HG03175 (cell line): Measurements from ENCODE around the gene KSR2.
"Not testable (repeated sequence)": the region's sequence is repeated elsewhere in the genome, so short reads cannot be mapped to it uniquely, and the experiment has no call there.

Source experiments
- ATAC-seq: cut with Tn5 transposase; IDR thresholded peaks from one replicate; pipeline ENCODE4 v1.9.1; 2021; ENCODE audit warnings: mild to moderate bottlenecking, moderate library complexity; ENCODE audit not compliant: unreplicated experiment

The KSR2 gene

DNA sequence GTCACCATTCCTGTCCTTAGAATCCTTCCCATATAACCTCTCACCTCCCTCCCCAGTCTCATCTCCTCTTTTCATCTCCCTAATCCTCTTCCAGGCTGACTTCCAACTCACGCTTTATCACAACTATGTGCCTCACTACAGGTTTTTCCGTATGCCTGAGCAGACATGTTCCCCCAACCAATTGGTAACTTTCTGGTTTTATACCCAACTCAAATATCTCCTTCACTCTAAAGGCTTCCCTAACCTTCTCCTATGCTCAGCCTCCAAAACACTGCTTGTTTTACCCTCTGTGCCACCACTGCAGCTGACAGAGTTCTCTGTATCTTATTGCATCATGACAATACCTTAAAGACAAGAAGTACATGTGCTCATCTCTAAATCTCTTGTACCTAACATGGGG lies 139.7 kb downstream of the KSR2 start:
- ATAC-seq: no peak

DNA sequence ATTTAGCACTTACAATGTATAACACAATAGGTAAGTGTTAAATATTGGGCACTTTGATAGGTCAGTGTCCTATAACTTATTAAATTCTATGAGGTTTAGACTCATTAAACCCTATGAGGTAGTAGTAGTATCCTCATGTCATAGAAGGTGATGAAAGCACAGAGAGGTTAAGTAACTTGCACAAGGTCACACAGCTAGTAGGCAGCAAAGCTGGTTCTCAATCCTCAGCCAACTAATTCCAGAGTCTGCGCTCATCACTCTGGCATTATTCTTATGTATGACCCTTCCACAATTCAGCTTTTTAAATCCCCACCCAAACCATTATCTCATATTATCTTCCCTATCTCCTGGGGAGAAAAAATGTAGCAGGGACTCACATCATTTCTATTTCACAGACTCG lies 141.1 kb downstream of the KSR2 start:
- ATAC-seq: no peak

DNA sequence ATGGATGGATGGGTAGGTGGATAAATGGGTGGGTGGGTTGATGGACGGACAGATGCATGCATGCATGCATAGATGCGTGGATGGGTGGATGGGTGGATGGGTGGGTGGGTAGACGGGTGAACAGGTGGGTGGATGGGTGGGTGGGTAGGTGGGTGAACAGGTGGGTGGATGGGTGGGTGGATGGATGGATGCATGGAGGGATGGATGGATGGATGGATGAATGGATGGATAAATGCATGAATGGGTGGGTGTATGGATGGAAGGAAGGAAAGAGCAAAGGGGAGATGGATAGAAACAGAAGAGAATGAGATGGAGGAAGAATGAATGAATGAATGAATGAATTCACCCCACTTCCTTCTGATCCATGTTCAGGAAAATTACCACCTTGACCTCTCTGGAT lies 143.0 kb downstream of the KSR2 start:
- ATAC-seq: no peak

DNA sequence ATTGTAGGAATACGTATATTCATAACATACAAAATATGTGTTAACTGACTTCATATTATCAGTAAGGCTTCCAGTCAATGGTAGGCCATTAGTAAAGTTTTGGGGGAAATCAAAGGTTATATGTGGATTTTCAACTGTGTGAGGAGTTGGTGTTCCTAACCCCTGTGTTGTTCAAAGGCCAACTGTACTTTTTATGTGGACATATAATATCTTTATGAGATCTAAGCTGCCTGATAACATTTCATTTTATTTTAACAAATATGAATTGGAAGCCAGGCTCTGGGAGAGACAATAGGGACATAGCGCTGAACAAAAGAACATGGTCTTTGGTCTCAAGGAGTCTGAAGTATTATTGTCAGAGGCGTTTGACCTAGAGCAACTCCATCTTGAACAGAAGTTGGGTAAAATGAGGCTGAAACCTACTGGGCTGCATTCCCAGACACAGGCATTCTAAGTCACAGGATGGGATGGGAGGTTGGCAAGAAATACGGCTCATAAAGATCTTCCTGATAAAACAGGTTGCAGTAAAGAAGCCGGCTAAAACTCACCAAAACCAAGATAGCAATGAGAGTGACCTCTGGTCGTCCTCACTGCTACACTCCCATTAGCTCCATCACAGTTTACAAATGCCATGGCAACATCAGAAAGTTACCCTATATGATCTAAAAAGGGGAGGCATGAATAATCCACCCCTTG lies 147.2 kb downstream of the KSR2 start:
- ATAC-seq: no peak

DNA sequence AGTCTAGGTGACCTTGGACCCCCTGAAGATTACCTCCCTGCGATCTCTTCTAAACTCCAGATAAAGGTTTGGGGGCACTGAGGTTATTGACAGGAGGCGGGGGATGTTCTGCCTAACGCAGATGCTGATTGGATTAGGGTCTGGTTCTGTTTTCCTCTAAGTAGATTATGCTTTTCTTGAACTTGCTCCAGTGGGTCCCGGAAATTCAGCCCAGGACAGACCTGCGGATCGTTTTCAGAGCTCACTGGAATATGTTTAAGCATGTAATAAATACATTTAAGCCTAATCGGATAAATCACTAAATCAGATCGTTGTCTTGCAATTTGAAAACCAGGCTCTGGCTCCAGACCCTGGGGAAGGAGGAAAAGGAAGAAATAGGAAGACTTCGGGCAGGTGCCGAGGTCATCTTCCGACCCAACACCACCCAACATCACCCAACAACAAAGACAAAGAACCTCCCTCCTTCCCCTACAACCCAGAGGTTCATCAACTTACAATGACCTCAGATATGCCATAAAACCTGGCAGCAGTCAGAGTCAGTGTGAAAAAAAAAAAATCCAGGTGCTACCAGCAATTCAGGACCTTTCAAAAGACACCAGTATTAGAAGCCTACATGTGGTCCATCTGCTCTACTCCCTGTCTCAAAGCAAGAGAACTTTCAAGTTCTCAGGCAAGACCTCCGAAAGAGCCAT lies 148.4 kb downstream of the KSR2 start:
- ATAC-seq: no peak

DNA sequence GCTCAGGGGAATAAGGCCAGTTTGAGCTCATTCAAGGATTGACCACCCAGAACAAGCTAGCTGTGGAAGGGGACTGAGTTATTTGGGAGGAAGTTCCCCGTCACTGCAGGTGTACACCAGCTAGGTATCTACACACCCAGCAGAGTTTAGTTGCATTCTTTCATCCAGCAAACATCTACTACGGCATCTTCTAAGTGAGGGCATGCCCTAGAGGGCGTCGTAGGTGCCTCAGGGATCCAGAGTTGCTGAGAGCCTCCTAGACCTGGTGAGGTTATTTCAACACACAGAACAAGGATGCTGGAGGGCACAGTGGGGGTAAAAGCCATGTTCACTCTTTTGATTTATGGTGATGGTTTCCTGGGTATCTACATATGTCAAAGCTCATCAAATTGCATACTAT lies 149.6 kb downstream of the KSR2 start:
- no peak for ATAC-seq

DNA sequence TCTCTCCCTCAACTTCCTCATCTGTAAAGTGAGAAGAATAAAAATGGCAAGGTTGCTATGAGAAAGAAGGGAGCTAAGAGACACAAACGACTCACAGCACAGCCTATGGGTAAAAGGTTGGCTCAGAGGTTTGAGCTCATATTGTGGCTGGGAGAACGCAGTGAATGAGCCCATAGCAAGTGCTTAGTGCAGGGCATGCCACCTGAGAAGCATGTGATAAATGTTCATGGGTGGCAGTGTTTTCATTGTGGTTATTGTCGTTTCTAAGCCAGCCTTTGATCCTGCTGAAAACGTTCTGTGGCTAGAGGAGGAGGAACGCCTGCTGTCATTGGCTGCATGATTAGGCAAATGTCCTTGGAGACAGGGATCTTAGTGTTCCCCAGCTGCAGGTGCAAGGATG lies 150.4 kb downstream of the KSR2 start:
- ATAC-seq: no peak

DNA sequence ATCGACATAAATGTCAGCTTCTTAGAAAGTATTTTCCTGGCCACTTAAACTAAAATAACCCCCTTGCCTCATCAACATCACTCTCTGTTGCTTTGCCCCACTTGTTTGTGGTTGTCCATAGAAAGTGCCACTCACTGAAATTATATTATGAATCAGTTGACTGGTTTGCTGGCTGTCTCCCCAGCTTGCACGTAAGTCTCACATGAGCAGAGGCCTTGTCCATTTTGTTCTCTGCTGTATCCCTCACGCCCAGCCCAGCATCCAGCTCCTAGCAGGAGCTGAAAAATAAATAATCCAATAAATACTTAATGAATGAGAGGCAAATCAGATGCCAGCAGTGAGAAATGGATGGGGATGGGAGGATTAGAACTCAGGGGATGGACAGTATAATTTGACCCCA lies 159.3 kb downstream of the KSR2 start:
- ATAC-seq: no peak

DNA sequence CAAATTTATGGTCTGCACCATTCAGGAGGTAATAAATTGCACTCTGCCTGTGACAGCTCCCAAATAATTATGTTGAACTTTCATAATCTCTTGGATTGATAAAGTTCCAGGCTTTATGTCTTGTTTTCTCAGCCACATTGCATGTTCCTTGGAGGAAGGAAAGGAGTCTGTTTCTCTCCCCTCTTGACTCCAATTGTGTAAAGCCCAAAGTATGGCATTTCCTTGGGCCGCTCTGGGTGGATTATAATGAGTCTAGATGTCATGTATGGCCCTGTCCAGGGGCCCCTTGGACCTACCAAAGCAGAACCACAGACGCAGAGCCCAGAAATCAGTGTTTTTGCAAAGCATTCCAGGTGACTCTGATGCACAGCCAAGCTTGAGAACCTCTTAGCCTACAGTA lies 160.8 kb downstream of the KSR2 start:
- ATAC-seq: no peak

DNA sequence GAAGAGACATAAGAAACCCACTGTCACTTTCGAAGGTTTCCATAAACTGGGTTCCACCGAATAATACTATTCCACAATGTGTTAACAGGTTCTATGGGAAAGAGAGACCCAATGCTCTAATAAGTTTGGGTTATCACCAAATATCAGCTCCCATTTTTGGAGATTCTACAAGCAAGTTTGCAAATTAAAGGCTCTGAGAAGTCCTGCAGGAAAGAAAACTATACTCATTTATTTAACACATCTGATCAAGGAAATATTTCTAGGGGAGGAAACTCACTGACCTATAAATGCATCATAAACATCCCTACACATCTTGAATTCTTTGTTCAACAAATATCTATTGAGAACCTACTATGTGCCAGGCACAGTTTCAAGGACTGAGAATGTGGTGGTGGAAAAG lies 161.4 kb downstream of the KSR2 start:
- ATAC-seq: no peak

DNA sequence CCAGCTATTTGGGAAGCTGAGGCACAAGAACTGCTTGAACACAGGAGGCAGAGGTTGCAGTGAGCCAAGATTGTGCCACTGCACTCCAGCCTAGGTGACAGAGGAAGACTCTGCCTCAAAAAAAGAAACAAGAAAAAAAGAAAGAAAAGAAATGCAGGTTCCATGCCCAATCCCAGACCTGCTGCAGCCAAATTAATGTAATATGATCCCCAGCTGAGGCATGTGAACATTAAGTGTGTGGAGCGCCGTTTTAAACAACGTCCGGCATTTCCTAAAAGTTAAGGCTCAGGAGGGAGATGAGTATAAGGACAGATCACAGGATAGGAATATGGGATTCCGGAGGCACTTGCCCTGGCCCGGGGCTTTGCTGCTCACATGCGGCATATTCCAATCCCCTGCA lies 162.9 kb downstream of the KSR2 start:
- no peak for ATAC-seq

DNA sequence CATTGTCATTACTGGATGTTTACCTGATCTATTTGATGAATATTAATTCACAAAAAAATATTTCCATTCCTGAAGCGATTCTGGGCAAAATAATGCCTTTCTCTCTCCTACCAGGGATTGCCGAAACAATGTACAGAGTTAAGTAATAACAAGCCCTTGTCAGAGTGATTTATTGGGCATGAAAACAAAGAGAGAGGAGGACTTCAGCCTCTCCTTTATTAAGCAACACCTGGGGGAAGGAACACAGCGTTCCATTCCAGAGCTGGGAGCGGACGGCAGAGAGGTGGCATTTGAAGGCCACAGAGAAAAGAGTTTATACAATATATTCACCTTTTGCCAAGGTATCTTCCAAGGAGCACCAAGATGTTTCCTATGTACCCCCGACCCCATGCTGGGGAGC lies 165.8 kb downstream of the KSR2 start:
- no peak for ATAC-seq

DNA sequence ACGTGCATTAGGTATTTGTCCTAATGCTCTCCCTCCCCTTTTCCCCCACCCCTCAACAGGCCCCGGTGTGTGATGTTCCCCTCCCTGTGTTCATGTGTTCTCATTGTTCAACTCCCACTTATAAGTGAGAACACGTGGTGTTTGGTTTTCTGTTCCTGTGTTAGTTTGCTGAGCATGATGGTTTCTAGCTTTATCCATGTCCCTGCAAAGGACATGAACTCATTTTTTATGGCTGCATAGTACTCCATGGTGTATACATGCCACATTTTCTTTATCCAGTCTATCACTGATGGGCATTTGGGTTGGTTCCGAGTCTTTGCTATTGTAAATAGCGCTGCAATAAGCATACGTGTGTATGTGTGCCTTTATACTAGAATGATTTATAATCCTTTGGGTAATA lies 168.1 kb downstream of the KSR2 start:
- ATAC-seq: not testable (repeated sequence)

DNA sequence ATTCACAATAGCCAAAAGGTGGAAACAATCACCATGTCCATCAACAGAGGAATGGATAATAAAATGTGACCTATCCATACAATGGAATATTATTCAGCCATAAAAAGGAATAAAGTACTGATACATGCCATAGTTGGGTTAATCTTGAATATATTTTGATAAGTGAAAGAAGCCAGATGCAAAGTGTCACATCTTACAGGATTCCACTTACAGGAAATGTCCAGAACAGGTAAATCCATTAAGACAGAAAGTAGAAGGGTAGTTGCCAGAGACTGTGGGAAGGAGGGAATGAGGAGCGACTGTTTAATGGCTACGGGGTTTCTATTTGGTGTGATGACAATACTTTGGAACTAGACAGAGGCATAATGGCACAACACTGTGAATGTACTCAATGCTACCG lies 171.6 kb downstream of the KSR2 start:
- ATAC-seq: no peak

DNA sequence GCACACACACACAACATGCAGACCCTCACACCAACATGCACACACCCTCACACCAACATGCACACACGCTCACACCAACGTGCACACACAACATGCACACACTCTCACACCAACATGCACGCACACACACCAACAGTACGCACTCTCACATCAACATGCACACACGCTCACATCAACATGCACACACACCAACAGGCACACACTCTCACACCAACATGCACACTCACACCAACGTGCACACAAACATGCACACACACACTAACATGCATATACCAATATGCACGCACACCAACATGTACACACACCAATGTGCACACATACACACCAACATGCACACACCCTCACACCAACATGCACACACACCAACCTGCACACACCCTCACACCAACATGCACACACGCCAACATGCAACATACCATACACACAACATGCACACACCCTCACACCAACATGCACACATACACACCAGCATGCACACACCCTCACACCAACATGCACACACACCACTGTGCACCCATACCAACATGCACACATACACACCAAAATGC lies 175.8 kb downstream of the KSR2 start:
- ATAC-seq: no peak

DNA sequence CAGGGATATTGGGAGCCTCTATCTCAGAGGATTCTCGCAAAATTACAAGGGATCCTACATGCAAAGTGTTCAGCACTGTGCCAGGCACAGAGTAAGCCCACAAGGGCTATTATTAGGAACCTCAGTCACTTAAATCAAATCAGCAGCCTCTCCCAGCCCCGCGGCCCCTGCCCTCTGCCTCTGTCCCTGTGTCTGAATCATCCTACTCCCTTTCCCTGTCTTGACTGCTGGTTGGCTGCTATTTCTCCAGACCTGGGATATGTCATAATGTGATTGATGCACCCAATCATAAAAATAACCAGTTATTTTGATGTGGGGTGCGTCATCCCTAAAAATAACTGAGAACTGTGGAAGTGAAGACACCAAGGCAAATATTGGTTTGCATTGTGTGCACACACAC lies 176.3 kb downstream of the KSR2 start:
- ATAC-seq: no peak

DNA sequence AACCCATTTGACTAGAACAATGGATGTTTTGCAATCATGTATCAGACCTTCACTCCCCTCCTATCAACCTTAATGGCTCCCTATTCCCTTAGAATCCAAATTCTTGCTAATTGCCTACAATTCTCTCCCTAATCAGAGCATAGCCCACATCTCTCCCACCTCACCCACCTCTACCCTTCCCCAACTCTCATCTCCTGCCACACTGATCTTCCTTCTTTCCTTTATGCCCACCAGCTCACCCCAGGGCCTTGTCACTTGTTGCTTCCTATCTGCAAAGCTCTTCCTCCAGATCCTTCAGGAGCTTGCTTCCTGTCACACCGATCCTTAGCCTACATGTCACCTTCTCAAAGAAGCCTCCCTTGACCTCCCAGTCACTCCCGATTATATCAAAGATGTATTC lies 177.8 kb downstream of the KSR2 start:
- ATAC-seq: no peak

DNA sequence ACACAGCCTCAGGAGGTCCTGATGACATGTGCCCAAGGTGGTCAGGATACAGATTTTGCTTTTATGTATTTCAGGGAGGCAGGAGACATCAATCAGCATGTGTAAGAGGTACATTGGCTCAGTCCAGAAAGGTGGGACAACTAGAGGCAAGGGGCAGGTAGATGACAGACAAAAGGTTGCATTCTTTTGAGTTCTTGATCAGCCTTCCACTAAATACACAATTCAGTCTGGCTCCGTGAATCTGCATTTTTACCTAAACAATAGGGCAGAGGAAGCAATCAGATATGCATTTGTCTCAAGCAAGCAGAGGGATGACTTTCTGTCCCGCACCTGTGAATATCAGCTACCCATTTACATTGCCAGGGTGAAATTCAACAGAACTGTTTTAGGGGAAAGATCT lies 178.6 kb downstream of the KSR2 start:
- no peak for ATAC-seq

DNA sequence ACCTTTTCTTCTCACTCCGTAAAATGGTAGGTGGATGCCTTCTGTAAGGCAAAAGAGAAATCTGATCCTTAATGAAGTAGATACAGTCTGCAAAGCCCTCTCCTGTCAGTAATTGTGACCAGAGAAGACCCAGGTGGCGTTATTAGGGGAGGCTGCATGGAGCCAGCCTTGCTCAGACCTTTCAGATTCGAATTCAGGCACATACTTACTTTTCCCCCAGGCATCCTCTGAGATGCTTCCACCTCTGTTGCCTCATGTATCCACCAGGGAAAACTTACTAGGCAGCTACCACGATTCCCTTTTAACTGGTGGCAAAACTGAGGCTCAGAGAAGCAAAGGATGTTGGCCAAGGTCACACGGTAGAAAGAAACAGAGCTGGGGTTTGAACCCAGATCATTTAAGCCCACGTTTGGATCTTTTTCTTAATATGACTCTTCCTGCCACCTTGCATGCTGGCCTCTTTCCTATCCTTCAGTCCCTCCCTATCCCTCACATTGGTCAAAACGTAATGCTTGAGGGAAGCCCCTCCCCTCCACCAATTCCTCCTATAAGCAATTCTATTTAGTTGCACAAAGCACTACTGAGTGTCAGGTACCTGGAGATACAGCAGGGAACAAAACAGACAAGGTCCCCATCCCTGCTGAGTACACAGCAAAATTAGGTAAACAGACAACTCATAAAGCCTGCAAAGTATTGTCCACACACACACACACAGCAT lies 179.4 kb downstream of the KSR2 start:
- no peak for ATAC-seq

DNA sequence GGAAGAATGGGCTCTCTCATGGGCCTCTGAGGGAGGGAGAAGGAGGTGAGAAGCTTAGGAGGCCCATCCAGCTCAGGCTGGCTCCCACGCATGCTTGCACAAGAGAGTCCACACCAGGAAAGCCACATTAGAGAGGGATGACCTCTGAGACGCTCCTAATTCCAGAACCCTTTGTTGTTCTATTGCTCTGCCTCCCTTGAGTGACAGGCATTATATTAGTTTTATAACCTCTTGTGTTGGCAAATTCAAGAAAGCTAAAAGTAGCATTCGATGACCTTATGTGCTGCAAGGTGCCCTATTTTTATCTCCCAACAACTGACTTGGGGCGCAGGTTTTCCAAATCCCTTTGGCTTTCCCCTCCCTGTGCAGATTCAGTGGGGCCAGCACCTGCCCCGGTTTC lies 190.1 kb downstream of the KSR2 start:
- no peak for ATAC-seq

DNA sequence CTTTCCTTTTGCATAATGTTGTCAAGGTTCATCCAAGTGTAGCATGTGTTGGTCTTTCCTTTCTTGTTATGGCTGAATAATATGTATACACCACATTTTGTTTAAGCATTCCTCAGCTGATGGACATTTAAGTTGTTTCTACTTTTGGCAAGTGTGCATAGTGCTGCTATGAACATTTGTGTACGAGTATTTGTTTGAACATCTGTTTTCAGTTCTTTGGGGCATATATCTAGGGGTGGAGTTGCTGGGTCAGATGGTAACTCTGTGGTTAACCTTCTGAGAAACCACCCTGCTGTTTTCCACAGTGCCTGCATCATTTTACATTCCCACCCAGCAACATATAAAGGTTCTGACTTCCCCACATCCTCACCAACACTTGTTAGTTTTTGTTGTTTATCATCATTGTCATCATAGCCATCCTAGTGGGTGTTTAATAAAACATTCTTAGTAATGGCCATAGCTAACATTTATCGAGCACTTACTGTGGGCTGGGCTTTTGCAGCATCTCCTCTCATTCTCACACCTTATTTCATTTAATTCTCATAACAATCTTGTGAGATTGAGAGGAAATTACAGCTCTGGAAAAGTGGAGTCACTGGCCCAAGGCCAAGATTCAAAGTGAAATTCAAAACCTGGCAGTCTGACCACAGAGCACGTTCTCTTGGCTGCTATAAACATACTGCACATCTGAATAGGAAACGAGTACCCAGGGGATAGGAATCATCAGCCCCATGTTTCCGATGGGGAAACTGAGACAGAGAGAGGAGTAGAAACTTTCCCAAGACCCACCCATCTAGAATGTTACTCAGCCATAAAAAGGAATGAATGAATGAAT lies 193.6 kb downstream of the KSR2 start:
- no peak for ATAC-seq
